ENCODE results near the gene NTNG1. TPM values are rescaled to one million over a fixed set of nuclear protein-coding genes. Genes with fewer than 3 reads are reported as not detected.

NTNG1 gene
- total and polyA plus RNA-seq, 2 of the 8 experiments (the other 6 are each of a cell fraction or from before 2014, with no cell fraction given): 1.2 to 4.1 TPM

DNA sequence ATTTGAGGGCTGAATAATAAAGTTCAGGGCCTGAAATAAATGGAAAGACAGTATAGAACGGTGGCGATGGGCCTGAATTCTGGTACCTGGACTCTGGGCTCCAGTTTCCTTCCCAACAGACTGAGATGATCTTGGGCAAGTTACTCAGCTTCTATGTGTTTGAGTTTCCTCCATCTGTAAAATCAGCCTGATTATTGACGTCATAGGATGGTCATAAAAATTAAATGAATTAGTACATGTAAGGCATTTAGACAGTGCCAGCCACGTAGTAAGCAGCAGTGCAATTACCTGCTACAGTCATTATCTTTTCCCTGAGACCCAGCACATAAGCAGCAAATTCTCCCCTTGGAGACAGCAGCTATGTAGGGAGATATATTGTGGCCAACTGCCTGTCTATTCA is 260.9 kb downstream of the NTNG1 start:
- ChIA-PET POLR2A (ENCODE audit: partially characterized antibody) (no interaction called here), CTCF (ENCODE audit: partially characterized antibody) (interaction anchor here (0.5 kb wide), 1 partner anchor 1593 kb away, joined by 3 read pairs; no protein-coding TSS in a partner anchor)
- H4K91ac ChIP-seq (replicated peaks; ENCODE audit: insufficient read length, low read length): no peak overlapping the region
- no peak overlapping the region for H3K18ac ChIP-seq (ENCODE audit: extremely low read depth, low read length)
- H3K27me3 ChIP-seq (replicated peaks in 1 of 4; ENCODE audit: control insufficient read depth in 3 of 4, extremely low read depth in 1 of 4, insufficient read depth in 3 of 4, low read length in 3 of 4): no peaks in the 10 kb centered on the region
- H2AK5ac ChIP-seq (ENCODE audit: low read depth, low read length): no peak overlapping the region
- no peak overlapping the region for H3K56ac ChIP-seq (replicated peaks; ENCODE audit: insufficient read length, low read depth, low read length)
- H4K8ac ChIP-seq (ENCODE audit: extremely low read depth, insufficient read depth, low read length): no peak overlapping the region
- no peak overlapping the region for H3K27ac ChIP-seq (ENCODE audit: low read depth, low read length)
- no peak overlapping the region for H2BK120ac ChIP-seq (replicated peaks; ENCODE audit: low read depth, low read length)
- no peak overlapping the region for H2BK15ac ChIP-seq (ENCODE audit: low read length)
- H3K4me1 ChIP-seq (replicated peaks in 1 of 4; ENCODE audit: control insufficient read depth in 3 of 4, insufficient read depth in 4 of 4, low read length in 3 of 4): no peaks in the 10 kb centered on the region
- H3K14ac ChIP-seq (ENCODE audit: insufficient read length): no peak overlapping the region
- no peak for TF ChIP-seq POLR2A (IDR thresholded peaks at IDR 0.05; ENCODE audit: control extremely low read depth in 1 of 2, low read depth in 2 of 2, low read length in 2 of 2)
- TF ChIP-seq BCL11A (IDR thresholded peaks at IDR 0.05; ENCODE audit: low read depth in 2 of 2, low read length in 2 of 2): no peak
- no peak for TF ChIP-seq JUN (IDR thresholded peaks at IDR 0.05; ENCODE audit: low read depth, low read length)
- TF ChIP-seq, protein P1, sequence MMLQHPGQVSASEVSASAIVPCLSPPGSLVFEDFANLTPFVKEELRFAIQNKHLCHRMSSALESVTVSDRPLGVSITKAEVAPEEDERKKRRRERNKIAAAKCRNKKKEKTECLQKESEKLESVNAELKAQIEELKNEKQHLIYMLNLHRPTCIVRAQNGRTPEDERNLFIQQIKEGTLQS (IDR thresholded peaks at IDR 0.05; ENCODE audit: insufficient read depth, low read depth, low read length): no peak
- no peak for TF ChIP-seq SIRT6 (IDR thresholded peaks at IDR 0.05; ENCODE audit: low read length)
- TF ChIP-seq HDAC2 (IDR thresholded peaks at IDR 0.05; ENCODE audit: borderline replicate concordance in 1 of 2, low read depth in 2 of 2, low read length in 2 of 2): no peak
- TF ChIP-seq POLR2AphosphoS5 (IDR thresholded peaks at IDR 0.05; ENCODE audit: low read depth, low read length): no peak
- TF ChIP-seq POU5F1 (IDR thresholded peaks at IDR 0.05; ENCODE audit: low read depth, low read length): no peak
- TF ChIP-seq BRCA1 (IDR thresholded peaks at IDR 0.05; ENCODE audit: low read depth, low read length): no peak
- TF ChIP-seq SP4 (IDR thresholded peaks at IDR 0.05; ENCODE audit: low read length): no peak
- no peaks in the 10 kb centered on the region for H4K20me1 ChIP-seq (replicated peaks in 1 of 2; ENCODE audit: control insufficient read depth in 1 of 2, insufficient read depth in 2 of 2, low read length in 2 of 2)
- no peak overlapping the region for H3K23ac ChIP-seq (ENCODE audit: insufficient read length)
- no peak overlapping the region for H3K4me2 ChIP-seq (ENCODE audit: insufficient read depth in 1 of 2, low read depth in 2 of 2, low read length in 2 of 2)
- H2BK12ac ChIP-seq (ENCODE audit: low read depth, low read length): no peak overlapping the region
- DNase-seq (ENCODE audit: low read depth in 1 of 2, low spot score in 2 of 2): no peak
- H2BK5ac ChIP-seq (ENCODE audit: low read depth, low read length): no peak overlapping the region
- H2AFZ ChIP-seq (ENCODE audit: low read length): no peak overlapping the region
- no peak for FAIRE-seq
- 93% methylated on average over 4 of the region's 4 CpGs; no CpG with 5 or more reads in 1 of the 2 experiments for WGBS, 2 experiments (ENCODE audit: extremely low coverage in 1 of 2, insufficient coverage in 1 of 2, insufficient read length in 1 of 2, insufficient replicate concordance in 2 of 2, low coverage in 1 of 2, low lambda C conversion rate in 2 of 2, missing lambda C conversion rate in 1 of 2)
- H3K9ac ChIP-seq (replicated peaks in 1 of 4; ENCODE audit: extremely low read depth in 1 of 4, low read depth in 3 of 4, low read length in 3 of 4): no peak overlapping the region
- no peak overlapping the region for H4K5ac ChIP-seq (ENCODE audit: insufficient read length, low read depth, low read length)
- H3K79me1 ChIP-seq (ENCODE audit: low read depth, low read length): no peaks in the 10 kb centered on the region
- H3K4me3 ChIP-seq (ENCODE audit: extremely low read depth in 1 of 4, insufficient read depth in 2 of 4, low read depth in 3 of 4, low read length in 4 of 4): no peak overlapping the region
- no peak overlapping the region for H2BK20ac ChIP-seq (ENCODE audit: low read length)
- H3K23me2 ChIP-seq (ENCODE audit: low read depth, low read length): no peaks in the 10 kb centered on the region
- H3K79me2 ChIP-seq (ENCODE audit: control insufficient read depth in 1 of 2, insufficient read depth in 2 of 2, low read length in 2 of 2): no peaks in the 10 kb centered on the region
- H3K9me3 ChIP-seq (ENCODE audit: insufficient read depth in 2 of 2, low read depth in 1 of 2, low read length in 1 of 2): no peaks in the 10 kb centered on the region
- no peaks in the 10 kb centered on the region for H3K36me3 ChIP-seq (ENCODE audit: control insufficient read depth in 2 of 4, insufficient read depth in 4 of 4, low read length in 3 of 4)
- H3K4ac ChIP-seq (replicated peaks; ENCODE audit: insufficient read length, low read depth, low read length): no peak overlapping the region
